Stimulated activated CD4-positive, alpha-beta T cell treated with anti-CD3 and anti-CD28 coated beads, Interleukin-2, amount 100 ng/mL, for 48 hours (primary cell): Measurements from ENCODE around the gene NFATC1.

ENCODE experiments used
- DNase-seq, 2 donors: peaks; one replicate each; pipeline ENCODE4 v3.0.0-alpha.2; 2020

NFATC1 gene

DNA sequence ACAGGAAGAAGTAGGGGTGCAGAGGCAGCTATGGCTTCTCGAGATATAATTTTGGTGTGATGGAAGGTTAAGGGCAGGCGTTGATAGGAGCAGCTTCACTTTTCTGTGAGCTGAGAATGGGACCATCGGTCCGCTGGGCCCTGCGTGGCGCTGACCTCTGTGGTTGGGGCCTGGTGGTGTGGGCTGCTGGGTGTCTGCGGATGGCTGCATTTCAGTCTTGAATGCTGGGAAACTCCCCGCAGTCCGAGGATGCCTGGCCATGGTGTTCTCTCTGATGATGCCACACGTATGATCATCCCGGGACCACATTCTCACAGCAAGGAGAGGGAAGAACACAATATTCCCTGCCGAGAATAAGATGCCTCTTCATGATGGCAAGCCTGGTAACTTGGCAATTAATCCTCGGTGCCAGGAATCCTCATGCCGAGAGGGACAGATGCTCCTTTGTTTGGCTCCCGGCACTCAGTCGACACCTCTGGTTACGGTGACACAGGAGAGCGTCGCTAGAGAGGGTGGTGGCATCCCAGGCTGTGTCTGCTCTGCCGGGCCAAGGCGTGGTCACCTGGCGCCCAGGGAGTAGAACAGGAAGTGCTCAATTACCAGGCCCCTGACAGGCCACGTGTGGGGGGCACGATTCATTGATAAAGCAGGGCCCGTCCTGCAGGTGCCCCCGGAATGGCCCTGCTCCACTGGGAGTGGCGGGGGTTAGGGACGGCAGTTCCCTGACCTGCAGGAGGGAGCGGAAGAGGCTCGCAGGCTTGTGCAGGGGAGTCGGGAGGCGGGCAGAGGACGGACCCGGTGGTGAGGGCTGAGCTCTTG, 164.5 kb downstream of the NFATC1 start:
- no peak for DNase-seq

DNA sequence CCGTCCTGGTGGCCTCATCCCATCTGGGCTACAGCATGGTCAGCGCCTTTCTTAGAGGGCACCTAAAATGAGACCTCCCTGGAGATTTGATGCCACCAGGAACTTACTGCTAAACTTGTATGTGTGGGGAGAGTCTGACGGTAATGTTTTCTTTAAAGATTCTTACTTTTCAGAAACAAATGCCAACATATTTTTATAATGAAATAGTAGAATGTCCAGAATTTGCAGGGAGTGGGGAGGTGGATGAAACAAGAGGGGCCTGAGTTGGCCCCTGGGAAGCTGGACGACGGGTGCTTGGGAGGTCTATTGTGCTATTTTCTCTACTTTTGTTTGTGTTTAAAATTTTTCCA, 165.1 kb downstream of the NFATC1 start:
- no peak for DNase-seq

DNA sequence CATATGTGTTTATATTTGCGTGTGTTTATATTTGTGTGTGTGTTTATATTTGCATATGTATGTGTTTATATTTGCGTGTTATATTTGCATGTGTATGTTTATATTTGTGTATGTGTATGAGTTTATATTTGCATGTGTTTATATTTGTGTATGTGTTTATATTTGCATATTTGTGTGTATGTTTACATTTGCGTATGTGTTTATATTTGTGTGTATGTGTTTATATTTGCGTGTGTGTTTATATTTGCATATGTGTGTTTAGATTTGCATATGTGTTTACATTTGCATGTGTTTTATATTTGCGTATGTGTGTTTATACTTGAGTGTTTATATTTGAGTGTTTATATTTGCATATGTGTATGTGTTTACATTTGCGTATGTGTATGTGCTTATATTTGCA, 168.2 kb downstream of the NFATC1 start:
- no peak for DNase-seq

DNA sequence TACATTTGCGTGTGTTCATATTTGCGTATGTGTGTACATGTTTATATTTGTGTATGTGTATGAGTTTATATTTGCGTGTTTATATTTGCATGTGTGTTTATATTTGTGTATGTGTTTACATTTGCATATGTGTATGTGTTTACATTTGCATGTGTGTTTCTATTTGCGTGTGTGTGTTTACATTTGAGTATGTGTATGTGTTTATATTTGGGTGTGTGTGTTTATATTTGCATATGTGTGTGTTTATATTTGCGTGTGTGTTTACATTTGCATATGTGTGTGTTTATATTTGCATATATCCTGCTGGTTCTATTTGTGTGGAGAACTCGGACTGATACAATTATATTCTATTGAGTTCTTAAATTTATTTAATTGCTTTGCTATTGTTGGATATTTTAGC, 168.7 kb downstream of the NFATC1 start:
- no peak for DNase-seq

DNA sequence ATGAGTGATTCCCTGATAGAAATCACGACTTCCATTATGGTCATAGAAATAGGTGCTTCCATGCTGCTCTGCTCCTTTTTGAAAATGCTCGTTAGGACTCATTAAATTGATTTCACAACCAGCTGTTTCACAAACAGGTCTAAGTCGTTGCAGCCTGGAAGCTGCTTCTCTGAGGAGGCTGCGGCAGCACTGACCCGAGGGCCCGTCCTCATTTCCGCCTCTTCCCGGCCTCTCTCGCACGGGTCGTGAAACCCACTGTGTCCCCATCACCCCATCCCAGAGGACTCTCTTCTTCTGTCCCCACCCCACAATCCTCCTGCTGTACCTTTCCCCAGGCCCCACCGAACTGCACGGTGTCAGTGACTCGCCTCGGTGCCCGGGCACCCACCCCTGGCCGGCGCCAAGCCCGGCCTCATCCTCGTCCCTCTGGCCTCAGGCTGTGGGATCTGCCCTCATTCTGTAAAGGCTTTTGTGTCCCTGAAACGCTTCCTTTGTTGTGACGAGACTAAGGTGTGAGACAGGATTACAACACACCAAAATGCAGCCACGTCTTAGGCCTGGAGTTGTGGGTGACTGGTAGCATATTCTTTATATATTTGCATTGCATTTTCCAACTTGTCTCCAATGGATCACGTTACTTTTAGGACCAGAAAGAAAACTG, 171.2 kb downstream of the NFATC1 start:
- no peak for DNase-seq

DNA sequence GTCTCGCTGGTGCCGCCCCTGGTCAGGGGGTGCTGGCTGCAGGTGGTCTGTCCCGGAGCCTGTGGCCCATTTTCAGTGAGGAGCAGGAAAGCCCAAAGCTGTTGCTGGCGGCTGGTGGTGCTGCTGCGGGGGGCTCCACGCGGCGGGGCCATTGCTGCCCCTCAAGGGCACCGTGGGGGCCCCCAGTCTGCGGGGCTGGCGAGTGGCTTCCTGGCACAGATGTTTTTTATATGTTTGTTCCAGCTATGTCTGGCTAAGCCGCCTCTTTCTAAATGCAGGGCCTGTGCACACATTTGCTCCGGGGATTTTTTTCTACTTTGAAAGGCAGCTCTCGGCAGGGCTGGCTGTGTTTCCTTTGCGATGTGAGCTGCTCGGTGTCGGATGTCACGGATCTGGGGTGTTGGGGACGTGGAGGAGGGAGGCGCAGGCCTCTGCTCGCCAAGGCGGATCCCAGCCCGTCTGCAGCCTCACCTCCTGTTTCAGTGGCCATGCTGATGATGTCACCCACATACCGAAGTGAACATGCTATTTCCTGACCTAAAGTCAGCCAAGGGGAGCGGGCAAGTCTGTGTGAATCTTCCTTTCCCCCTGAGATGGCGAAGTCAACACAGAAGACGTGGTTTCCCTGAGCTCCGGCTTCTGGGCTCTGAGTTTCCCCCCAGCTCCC, 171.9 kb downstream of the NFATC1 start:
- no peak for DNase-seq

DNA sequence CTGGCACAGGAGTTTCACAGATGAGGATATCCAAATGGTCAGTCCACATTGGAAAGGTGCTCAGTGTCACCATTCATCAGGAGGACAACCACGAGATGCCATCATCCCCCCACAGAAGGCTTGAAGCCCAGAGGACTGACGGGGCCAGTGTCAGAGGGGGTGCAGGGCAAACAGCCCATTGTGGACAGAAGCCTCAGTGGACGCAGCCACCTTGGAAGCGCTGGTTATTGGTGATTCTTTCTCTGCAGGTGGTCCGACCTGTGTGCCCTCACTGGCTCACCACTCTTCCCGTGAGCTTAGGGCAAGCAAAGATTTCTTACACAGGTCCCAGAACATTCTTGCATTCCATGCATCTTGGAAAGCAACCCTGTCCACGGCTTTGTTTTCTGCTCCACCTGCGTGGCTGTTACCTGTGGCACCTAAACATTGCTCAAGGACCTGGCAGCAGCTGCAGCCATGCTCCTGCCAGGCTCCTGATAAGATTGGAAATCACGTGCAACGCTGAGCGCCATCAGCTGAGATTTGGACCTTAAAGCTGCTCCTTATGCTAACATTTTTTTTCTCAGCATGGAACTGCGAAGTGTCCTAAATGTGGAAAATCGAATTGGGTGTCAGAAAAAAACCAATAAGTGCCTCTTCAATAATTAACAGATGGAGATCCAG, 172.9 kb downstream of the NFATC1 start:
- no peak for DNase-seq

DNA sequence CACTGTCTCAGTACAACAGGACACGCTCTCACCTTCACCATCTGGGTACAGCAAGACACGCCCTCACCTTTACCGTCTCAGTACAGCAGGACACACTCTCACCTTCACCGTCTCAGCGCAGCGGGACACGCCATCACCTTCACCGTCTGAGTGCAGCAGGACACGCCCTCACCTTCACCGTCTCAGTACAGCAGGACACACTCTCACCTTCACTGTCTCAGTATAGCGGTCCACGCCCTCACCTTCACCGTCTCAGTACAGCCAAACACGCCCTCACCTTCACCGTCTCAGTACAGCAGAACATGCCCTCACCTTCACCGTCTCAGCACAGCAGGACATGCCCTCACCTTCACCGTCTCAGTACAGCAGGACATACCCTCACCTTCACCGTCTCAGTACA, 174.0 kb downstream of the NFATC1 start:
- DNase-seq: no peak

DNA sequence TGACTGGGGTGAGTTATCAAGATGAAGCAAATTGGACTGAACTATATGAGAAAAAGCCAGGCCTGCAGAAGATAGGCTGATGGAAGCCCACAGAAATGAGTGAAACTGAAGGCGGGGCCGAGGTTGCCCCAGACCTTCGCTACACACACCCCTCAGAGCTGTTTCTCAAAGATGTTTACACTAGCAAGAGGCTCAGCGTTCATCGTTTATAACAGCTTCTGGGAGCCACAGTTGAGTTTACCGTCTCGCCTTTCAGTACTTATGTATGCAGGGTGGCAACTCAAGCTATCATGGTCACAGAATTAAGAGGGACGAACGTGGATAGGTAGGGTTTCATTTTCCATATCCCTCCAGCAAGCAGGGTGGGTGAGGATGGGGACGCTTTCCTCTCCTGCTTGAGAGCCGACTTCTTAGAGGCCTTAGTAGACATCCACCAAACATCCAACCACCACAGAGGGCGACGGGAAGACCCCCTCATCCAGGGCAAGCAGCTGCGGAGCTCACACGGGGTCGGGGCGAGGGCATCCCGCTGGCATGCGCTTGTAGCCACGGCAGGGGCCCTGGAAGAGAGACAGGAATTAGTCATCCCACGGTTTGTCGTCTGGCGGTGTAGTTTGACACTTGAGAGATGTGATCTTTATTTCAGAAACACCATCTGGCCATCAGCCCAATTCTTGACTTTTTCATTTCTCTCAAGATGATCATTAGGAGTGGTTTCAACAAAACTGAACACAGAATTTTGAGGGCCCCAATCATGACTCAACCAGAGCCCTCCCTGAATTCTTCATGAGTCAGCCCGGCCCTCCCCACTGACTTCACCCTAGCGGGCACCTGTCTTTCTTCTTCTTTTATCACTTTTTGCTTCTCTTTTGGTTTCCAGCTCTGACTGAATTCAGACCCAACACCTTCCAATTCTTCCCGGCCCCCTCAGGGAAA, 174.8 kb downstream of the NFATC1 start:
- no peak for DNase-seq

DNA sequence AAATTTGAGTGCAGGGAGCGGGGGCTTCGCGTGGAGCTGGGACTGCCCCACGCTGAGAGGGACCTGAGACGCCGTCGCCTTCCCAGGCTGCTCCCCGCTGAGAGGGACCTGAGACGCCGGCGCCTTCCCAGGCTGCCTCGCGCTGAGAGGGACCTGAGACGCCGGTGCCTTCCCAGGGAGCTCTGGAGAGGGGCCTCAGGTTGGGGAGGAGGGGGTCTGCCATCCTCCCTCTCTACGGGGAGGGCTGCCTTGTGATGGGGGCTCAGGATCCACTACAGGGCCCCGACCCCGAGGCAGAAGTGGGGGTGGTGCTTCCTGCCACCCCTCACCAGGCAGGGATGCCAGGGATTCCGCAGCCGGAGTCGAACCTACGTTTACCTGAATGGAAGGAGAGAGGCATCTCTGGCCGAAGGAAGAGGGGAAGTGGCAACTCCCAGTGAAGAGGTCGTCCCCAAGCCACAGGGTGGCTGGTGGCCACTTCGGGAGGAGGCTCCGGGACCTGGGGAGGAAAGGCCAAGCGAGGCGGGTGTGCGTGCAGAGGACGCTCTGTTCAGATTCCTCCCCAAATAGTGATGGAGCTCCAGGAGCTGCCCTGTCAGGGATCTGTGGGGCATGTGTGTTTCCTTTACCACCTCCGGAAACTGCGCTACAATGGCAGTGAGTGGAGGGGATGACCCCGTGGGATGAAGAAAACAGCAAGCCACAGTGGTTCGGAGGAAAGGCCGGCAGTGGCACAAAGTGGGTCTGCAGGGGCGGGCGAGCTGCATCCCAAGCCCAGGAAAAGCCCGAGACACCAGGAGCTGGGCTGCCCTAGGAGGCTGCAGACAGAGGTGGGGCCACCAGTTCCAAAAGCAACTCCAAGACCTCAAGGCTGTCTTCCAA, 175.7 kb downstream of the NFATC1 start:
- no peak for DNase-seq

DNA sequence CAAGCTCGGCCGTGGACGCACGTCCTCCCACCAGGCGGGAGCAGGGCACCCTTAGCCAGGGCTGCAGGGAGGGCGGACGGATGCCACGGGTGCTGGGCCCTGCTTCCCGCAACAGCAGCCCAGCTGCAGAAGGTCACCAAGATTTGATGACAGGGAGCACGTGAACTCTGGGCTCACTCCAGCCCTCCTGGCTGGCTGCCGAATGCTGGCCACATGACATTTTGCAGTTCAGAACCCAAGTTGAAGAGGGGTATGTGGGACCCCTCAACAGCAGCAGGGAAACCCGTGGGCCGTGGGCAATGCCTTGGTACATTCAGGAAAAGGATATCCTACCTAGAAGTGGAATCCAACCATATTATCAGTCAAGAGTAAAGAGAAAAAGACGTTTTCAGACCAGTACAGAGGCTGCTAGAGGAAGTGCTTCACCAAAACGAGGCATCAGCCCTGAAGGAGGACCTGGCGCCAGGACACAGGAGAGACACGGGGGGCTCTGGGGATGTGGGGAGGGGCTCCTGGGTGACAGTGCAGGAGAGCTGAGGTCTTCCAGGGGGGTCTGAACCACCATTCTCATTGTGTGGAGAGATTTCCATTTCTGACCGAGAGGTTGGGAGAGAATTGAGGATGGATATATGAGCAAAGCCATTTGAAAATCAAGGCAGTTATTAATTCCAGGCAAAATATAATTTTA, 176.5 kb downstream of the NFATC1 start:
- DNase-seq: no peak

DNA sequence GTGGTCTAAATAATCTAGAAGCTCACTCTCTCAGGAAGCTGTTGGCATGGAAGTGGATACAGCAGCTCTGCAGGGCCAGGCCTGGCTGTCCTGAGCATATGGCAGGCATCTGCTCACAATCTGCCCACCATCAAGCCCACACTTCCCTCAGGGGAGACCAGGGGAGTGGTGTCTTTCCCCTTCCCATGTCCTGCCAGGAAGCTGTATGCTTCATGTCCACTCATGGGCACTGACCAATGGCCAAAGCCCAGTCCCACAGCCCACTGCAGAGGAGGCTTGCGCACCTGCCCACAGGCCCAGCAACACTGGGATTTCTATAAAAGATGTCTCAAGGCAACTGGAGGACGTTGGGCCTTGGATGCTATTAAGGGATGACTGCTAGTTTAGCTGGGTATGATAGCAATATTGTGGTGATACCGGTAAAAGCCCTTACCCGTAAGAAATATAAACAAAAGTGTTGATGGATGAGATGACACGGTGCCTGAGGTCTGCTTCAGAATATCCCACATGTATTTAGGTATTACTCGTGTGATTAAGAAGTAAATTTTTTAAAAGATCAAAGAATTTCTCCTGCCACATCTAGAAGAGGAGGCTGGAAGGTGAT, 177.2 kb downstream of the NFATC1 start:
- DNase-seq: no peak

DNA sequence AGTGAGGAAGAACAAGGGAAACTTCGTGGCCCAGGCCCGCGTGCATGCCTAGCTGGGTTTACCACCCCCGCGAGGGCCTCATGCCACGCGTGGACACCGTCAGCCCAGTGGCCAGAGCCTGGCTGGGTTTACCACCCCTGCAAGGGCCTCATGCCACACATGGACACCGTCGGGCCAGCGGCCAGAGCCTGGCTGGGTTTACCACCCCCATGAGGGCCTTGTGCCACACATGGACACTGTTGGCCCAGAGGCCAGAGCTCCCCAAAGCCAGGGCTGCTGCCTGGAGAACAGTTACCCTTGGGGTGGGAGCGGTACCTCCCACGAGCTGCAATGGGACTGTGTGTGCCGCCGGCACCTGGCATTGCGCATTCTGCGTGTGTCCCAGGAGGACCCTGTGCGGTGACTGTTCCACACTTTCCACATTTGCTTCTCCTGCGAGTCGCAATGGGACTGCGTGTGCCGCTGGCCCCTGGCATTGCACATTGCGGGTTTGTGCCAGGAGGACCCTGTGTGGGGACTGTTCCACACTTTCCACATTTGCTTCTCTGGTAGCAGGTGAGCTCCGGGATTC, 178.3 kb downstream of the NFATC1 start:
- DNase-seq: no peak

DNA sequence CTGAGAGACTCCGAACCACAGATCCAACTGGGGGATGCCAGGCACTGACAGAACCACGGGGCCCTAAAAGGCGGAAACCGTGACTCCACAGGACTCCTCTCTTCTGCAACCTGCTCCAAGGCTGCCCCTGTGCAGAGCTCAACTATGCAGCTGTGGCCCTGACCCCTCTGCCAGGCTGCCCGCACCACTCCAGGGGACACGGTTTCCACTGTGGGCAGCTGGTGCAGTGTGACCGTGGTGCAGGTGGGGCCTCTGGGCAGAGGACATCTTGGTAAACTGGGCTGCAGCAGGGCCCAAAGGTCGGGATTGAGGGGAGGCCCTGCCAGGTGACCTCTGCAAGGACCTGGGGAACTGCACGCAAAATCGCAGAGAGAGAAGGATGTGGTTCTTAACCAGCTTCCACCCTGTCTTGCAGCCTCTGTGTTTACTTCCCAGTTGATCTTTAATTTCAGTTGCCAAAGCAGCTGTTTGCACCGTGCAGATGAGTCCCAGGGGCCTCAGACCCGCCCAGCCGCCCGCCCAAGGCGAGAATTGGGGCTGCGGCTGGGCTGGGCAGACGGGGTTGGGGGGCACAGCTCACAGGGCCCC, 179.3 kb downstream of the NFATC1 start:
- DNase-seq: no peak

DNA sequence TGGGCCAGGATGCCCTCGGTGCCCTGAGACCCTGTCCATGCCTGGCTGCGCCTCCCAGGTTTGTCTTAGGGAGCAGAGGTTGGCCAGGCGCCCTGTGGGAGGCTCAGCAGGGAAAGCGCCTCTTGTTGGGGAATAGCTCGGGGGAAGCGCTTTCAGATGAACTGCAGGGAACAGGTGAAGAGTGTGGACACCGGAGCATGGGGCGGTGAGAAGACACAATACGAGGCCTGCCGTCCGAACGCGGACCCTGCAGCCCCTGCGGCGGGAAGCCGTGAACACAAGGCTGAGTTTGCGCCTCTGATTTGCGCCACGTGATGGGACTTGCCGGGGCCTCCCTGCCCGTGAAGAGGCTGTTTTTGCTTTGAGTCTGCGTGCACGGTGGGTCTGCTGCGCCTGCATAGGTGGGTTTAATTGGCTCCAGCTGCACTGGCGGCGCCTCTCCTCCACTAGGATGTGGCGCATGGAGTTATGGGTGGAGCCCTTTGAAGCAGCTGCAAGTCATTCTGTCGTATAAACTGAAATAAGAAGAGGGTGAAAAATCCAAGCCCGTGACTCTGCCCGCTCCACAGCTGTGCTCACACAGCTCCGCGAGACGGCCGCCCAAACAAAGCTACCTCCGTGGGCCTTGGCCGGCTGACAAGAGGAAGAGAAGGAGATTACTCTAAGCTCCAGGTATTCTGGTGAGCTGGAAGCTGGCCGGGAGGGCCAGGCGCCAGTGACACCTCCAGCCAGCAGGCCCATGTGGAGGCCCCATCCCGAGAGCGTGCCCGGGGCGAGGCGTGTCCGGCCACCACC, 180.4 kb downstream of the NFATC1 start:
- DNase-seq: no peak

DNA sequence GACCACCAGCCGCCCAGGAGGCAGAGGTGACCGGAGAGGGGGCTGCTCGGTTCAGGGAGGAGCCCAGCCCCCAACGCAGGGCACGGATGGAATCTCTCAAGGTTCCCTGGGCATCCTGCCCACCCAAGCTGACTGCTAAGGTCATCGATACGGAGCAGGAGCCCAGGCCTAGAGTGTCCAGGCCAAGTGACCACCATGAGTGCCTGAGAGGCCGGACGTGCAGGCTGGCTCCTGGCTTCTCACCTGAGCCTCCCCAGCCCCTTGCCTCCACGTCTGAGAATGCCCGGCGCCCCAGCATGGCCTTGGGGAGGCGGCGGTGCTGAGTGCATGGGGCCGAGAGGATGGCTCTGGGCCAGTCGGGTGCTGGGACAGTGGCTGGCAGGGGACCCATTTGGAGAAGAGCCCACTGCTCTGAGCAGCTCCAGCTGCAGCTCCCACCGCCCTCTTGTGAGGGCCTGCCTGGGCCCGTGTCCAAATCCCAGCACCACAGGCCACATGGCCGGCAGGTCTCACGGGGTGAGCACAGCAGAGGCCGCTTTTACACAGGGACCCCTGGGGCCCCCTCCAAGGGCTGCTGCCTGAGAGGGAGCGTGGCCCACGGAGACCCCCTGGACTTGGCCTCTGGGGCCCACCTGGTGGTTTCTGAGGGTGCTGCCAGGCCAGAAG, 181.1 kb downstream of the NFATC1 start:
- no peak for DNase-seq

DNA sequence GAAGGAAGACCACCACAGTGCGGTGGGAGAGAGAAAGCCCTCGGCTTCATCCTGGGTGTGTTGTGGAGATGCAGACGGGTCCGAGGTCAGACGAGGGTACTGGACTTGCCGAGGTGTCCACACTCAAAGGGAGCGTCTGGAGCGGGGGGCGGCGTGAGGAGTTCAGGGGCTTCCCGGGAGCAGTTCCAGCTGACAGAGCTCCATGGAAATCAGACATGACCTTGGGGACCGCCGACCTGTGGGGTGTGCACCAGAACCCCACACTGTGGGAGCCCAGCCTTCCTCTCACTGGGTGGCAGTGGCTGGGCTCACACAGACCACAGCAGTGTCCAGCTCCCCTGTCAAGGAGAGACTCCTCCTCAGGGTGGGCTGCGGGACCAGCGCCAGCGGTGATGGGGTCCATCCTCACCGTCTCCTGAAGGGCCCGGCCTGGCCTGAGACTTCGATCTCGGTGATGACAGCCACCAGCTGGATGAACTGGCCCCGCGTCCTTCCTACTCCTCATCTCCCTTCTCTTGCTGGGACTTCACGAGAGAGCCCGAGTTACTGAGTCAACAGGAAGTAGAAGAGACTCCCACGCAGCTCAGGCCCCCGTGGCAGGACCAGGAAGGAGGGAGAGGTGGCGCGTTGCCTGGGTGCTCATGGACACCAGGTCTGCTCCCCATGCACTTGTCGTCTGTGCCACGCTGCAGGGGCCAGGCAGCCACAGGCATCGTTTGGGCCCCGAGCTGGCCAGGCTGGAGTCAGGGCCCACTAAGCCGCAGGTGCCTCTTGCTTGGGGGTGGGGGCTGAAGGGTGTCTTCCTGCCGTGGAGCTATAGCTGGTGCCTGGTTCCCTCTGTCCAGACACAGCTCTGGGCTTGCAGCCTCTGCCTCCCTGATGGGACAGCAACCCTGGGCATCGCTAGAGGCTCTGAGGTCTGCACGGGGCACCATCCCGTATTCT, 182.0 kb downstream of the NFATC1 start:
- no peak for DNase-seq
